EH (cell line): ENCODE measurements around the gene EID2.

ENCODE experiments used
- DNase-seq: peaks from one replicate; pipeline ENCODE4 v3.0.0-alpha.2; 2015; ENCODE audit warnings: low read depth

The EID2 gene

GRCh38 chr19:39502640-39503417 lies 37.1 kb downstream of the EID2 start:
- DNase-seq = peak; percentile 76

- DNase-seq = no peak
These were observed 38.6 kb downstream of the EID2 start for GRCh38 chr19:39501340-39501739.

GRCh38 chr19:39500543-39500942 lies 39.4 kb downstream of the EID2 start:
- no peak for DNase-seq

- DNase-seq = no peak
These were observed 40.0 kb downstream of the EID2 start for GRCh38 chr19:39499932-39500331.

GRCh38 chr19:39498798-39499642 lies 40.9 kb downstream of the EID2 start, which contains the start of gene DLL3:
TSS of gene DLL3 (plus strand) at chr19:39498947. CDS start at chr19:39498975, 28 bp downstream.
- no peak for DNase-seq

- DNase-seq = peak; percentile 47
These were observed 41.8 kb downstream of the EID2 start for GRCh38 chr19:39497996-39498797.

- DNase-seq = no peak
These were observed 42.3 kb downstream of the EID2 start for GRCh38 chr19:39497701-39497995.

- no peak for DNase-seq
These were observed 43.9 kb downstream of the EID2 start for GRCh38 chr19:39496063-39496462.

GRCh38 chr19:39494661-39495060 lies 45.3 kb downstream of the EID2 start:
- DNase-seq = no peak

- no peak for DNase-seq
These were observed 47.2 kb downstream of the EID2 start for GRCh38 chr19:39492788-39493187.

- DNase-seq = no peak
These were observed 47.7 kb downstream of the EID2 start for GRCh38 chr19:39492225-39492624.

- no peak for DNase-seq
These were observed 50.2 kb downstream of the EID2 start for GRCh38 chr19:39489756-39490155.
